ENCODE results near the gene SAMD11. TPM values are rescaled to one million over a fixed set of nuclear protein-coding genes. Genes with fewer than 3 reads are reported as not detected.

SAMD11 gene
- total and polyA plus RNA-seq, 10 of the 15 experiments (the other 5 are each of a cell fraction or from before 2014, with no cell fraction given), result 0.04 to 0.31 (median 0.19) TPM; not detected in 6

- TF ChIP-seq POLR2AphosphoS5 (IDR thresholded peaks at IDR 0.05; ENCODE audit: low read length) (no peak), MTA2 (IDR thresholded peaks at IDR 0.05; ENCODE audit: low read depth) (no peak)
These were observed 18.5 kb upstream of the SAMD11 start (continued) for GRCh38 chr1:905071-905749.

GRCh38 chr1:905811-906599 is 17.7 kb upstream of the SAMD11 start:
- H3K4me3 ChIP-seq, result no peak overlapping the region
- intact Hi-C loops (cut with micrococcal nuclease; ENCODE audit: unreplicated experiment), result loop anchor here (1.0 to 10.0 kb wide), 3 partner anchors 18 to 159 kb away; no protein-coding TSS in a partner anchor
- no peak for TF ChIP-seq CHD1 (IDR thresholded peaks at IDR 0.05; ENCODE audit: low read depth, low read length)
- TF ChIP-seq YBX1 (IDR thresholded peaks at IDR 0.05), result no peak
- no peak for TF ChIP-seq JUND (IDR thresholded peaks at IDR 0.05; ENCODE audit: low read depth, low read length)
- TF ChIP-seq MLLT1 (IDR thresholded peaks at IDR 0.05), result no peak
- TF ChIP-seq BCL11A (IDR thresholded peaks at IDR 0.05; ENCODE audit: low read depth, low read length), result no peak
- TF ChIP-seq BRCA1 (IDR thresholded peaks at IDR 0.05; ENCODE audit: low read depth, low read length), result no peak
- no peaks in the 10 kb centered on the region for H3K79me2 ChIP-seq (ENCODE audit: control insufficient read depth, insufficient read depth, low read length)
- H3K27ac ChIP-seq (ENCODE audit: control insufficient read depth, insufficient read depth), result no peak overlapping the region
- no peak overlapping the region for H3K9ac ChIP-seq (ENCODE audit: control insufficient read depth, insufficient read depth, low read length)
- ChIA-PET CTCF (interaction anchor here (0.7 to 2.9 kb wide), 15 partner anchors 11 to 385 kb away, joined by 3 to 16 read pairs (median 5); partner anchors contain the start of gene NOC2L), POLR2A (interaction anchor here (0.5 to 1.4 kb wide), 3 partner anchors 32 to 98 kb away, joined by 3 to 6 read pairs (median 4); partner anchors contain the start of gene NOC2L), RAD21 (ENCODE audit: unreplicated experiment) (interaction anchor here (0.9 to 2.8 kb wide), 8 partner anchors 33 to 158 kb away, joined by 3 to 20 read pairs (median 5); partner anchors contain the start of genes NOC2L and PLEKHN1), SMC1A (ENCODE audit: uncharacterized antibody, unreplicated experiment) (interaction anchor here (0.8 to 1.4 kb wide), 4 partner anchors 32 to 75 kb away, joined by 3 read pairs; no protein-coding TSS in a partner anchor)
- DNase-seq (ENCODE audit: low read depth, low spot score), result no peak
- no TSS peak for BruUV-seq (replicated peaks)
- 57% methylated on average over 12 of the region's 13 CpGs for WGBS (ENCODE audit: insufficient coverage, insufficient replicate concordance, low lambda C conversion rate, missing lambda C conversion rate)
- H3K9me3 ChIP-seq (replicated peaks; ENCODE audit: control insufficient read depth, insufficient read depth, low read length), result no peaks in the 10 kb centered on the region
- no peaks in the 10 kb centered on the region; a peak in 1 of 4 replicates for H3K27me3 ChIP-seq (replicated peaks in 1 of 2; ENCODE audit: control insufficient read depth in 2 of 2, insufficient read depth in 2 of 2, low read length in 1 of 2)
- no peaks in the 10 kb centered on the region for H3K36me3 ChIP-seq (ENCODE audit: control insufficient read depth in 2 of 2, insufficient read depth in 2 of 2, low read length in 1 of 2)
- no peak for FAIRE-seq
- in situ Hi-C loops (cut with MboI), result no loop called here
- H4K20me1 ChIP-seq (ENCODE audit: control insufficient read depth, insufficient read depth), result no peaks in the 10 kb centered on the region
- no peak for ATAC-seq
- peaks cover 7% of the 10 kb centered on the region for H3K4me1 ChIP-seq (ENCODE audit: control insufficient read depth, insufficient read depth, low read length)
- no peak overlapping the region for H2AFZ ChIP-seq (ENCODE audit: control insufficient read depth, low read depth, low read length)
- peak overlapping the region; percentile 77; the same call in 1 of the 2 replicates for H3K4me2 ChIP-seq (ENCODE audit: control insufficient read depth, insufficient read depth)
